DMS 273 treated with DMSO at 0.1 percent for 48 hours (cell line): ENCODE measurements around the gene NUAK1.
"Not testable (repeated sequence)": the region's sequence is repeated elsewhere in the genome, so short reads cannot be mapped to it uniquely, and the experiment has no call there.

Experiments
- DNase-seq: peaks from one replicate; lab custom pipeline; 2025; lab: John Stamatoyannopoulos, UW

The NUAK1 gene

GRCh38 chr12:106031761-106032622 lies 106.8 kb downstream of the NUAK1 start:
- no peak for DNase-seq

- no peak for DNase-seq
These were observed 108.3 kb downstream of the NUAK1 start for GRCh38 chr12:106030210-106031071.

- DNase-seq, result no peak
These were observed 109.2 kb downstream of the NUAK1 start for GRCh38 chr12:106029532-106029931.

GRCh38 chr12:106027911-106028310 lies 110.8 kb downstream of the NUAK1 start:
- no peak for DNase-seq

GRCh38 chr12:106027286-106027685 lies 111.5 kb downstream of the NUAK1 start:
- DNase-seq, result no peak

GRCh38 chr12:106025129-106025528 lies 113.6 kb downstream of the NUAK1 start:
- DNase-seq, result no peak

- DNase-seq, result no peak
These were observed 115.7 kb downstream of the NUAK1 start for GRCh38 chr12:106023039-106023438.

GRCh38 chr12:106022568-106023012 lies 116.2 kb downstream of the NUAK1 start:
- DNase-seq, result no peak

GRCh38 chr12:106021516-106021915 lies 117.2 kb downstream of the NUAK1 start:
- DNase-seq, result no peak

- no peak for DNase-seq
These were observed 118.0 kb downstream of the NUAK1 start for GRCh38 chr12:106020736-106021135.

- no peak for DNase-seq
These were observed 119.6 kb downstream of the NUAK1 start for GRCh38 chr12:106019144-106019543.

GRCh38 chr12:106018286-106018685 lies 120.5 kb downstream of the NUAK1 start:
- no peak for DNase-seq

GRCh38 chr12:106016601-106017278 lies 122.0 kb downstream of the NUAK1 start:
- not testable (repeated sequence) for DNase-seq

GRCh38 chr12:106015646-106016045 lies 123.1 kb downstream of the NUAK1 start:
- DNase-seq, result no peak

- DNase-seq, result no peak
These were observed 124.8 kb downstream of the NUAK1 start for GRCh38 chr12:106013941-106014340.
